Measurements from ENCODE around the gene PICK1. TPM values are rescaled to one million over a fixed set of nuclear protein-coding genes. Genes with fewer than 3 reads are reported as not detected.
"Not testable (repeated sequence)": the region's sequence is repeated elsewhere in the genome, so short reads cannot be mapped to it uniquely, and the experiment has no call there.

Gene PICK1
- polyA plus RNA-seq, 1 donor from 2014 or later, result 101 TPM

GRCh38 chr22:38036392-38037062 is 20.7 kb upstream of the PICK1 start:
- Histone ChIP-seq H3K9me3 (ENCODE audit: low read length) (no peaks in the 10 kb centered on the region), H3K27ac (ENCODE audit: low read length) (no peak overlapping the region), H3K36me3 (ENCODE audit: insufficient read depth, low read length) (no peaks in the 10 kb centered on the region), H2AFZ (ENCODE audit: low read depth, low read length) (no peak overlapping the region), H3F3A (ENCODE audit: insufficient read depth, low read length, poor library complexity, severe bottlenecking) (no peaks in the 10 kb centered on the region), H3K9ac (ENCODE audit: low read length) (no peak overlapping the region), H3K79me2 (replicated peaks; ENCODE audit: insufficient read depth, low read length) (no peaks in the 10 kb centered on the region), H4K20me1 (ENCODE audit: insufficient read depth) (no peaks in the 10 kb centered on the region), H3K4me2 (ENCODE audit: low read length) (no peak overlapping the region), H3K4me3 (ENCODE audit: low read length) (no peak overlapping the region), H3K27me3 (ENCODE audit: insufficient read depth, low read depth, low read length) (no peaks in the 10 kb centered on the region), H3K9me2 (ENCODE audit: insufficient read depth, low read length) (no peaks in the 10 kb centered on the region)
- TF ChIP-seq SMC3 (conservative IDR thresholded peaks at IDR 0.05; ENCODE audit: poor library complexity) (no peak), TAF1 (IDR thresholded peaks at IDR 0.05; ENCODE audit: low read depth) (no peak), CTCF (IDR thresholded peaks at IDR 0.05; ENCODE audit: poor library complexity, severe bottlenecking) (no peak), MXI1 (conservative IDR thresholded peaks at IDR 0.05; ENCODE audit: poor library complexity, severe bottlenecking) (no peak)
- TF ChIP-seq, protein P1, sequence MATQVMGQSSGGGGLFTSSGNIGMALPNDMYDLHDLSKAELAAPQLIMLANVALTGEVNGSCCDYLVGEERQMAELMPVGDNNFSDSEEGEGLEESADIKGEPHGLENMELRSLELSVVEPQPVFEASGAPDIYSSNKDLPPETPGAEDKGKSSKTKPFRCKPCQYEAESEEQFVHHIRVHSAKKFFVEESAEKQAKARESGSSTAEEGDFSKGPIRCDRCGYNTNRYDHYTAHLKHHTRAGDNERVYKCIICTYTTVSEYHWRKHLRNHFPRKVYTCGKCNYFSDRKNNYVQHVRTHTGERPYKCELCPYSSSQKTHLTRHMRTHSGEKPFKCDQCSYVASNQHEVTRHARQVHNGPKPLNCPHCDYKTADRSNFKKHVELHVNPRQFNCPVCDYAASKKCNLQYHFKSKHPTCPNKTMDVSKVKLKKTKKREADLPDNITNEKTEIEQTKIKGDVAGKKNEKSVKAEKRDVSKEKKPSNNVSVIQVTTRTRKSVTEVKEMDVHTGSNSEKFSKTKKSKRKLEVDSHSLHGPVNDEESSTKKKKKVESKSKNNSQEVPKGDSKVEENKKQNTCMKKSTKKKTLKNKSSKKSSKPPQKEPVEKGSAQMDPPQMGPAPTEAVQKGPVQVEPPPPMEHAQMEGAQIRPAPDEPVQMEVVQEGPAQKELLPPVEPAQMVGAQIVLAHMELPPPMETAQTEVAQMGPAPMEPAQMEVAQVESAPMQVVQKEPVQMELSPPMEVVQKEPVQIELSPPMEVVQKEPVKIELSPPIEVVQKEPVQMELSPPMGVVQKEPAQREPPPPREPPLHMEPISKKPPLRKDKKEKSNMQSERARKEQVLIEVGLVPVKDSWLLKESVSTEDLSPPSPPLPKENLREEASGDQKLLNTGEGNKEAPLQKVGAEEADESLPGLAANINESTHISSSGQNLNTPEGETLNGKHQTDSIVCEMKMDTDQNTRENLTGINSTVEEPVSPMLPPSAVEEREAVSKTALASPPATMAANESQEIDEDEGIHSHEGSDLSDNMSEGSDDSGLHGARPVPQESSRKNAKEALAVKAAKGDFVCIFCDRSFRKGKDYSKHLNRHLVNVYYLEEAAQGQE (IDR thresholded peaks at IDR 0.05; ENCODE audit: borderline replicate concordance), result no peak

DNA sequence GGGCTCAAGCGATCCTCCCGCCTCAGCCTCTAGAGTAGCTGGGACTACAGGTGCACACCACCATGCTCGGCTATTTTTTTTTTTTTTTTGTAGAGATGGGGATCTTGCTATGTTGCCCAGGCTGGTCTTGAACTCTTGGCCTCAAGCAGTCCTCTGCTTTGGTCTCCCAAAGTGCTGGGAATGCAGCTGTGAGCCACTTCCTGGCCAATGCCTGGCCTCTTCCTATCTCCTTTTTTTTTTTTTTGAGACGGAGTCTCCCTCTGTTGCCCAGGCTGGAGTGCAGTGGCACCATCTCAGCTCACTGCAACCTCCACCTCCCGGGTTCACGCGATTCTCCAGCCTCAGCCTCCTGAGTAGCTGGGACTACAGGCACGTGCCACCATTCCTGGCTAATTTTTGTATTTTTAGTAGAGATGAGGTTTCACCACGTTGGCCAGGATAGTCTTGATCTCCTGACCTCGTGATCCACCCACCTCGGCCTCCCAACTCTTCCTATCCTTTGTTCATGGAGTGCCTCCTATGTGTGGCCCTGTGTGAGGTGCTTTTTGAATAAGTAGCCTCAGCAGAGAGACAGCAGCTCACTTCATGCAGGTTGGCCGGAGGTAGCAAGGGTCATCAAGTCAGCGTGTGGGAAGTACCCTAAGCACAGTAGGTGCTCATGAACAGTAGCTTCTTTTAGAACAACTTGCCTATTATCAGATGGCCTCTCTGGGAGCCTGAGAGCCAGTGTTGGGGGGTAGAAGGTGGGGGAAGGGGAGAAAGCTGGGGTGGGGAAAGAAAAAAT is 19.6 kb upstream of the PICK1 start:
- not testable (repeated sequence) for H3K27me3 ChIP-seq (ENCODE audit: insufficient read depth, low read depth, low read length)

GRCh38 chr22:38038426-38038825 is 18.8 kb upstream of the PICK1 start:
- TF ChIP-seq MXI1 (conservative IDR thresholded peaks at IDR 0.05; ENCODE audit: poor library complexity, severe bottlenecking), result no peak
- TF ChIP-seq, protein P1 (IDR thresholded peaks at IDR 0.05; ENCODE audit: borderline replicate concordance), result no peak
- no peak for TF ChIP-seq RAD21 (conservative IDR thresholded peaks at IDR 0.05)
- Histone ChIP-seq H3K9me3 (ENCODE audit: low read length) (no peaks in the 10 kb centered on the region), H3K9ac (ENCODE audit: low read length) (no peak overlapping the region), H3K36me3 (ENCODE audit: insufficient read depth, low read length) (no peaks in the 10 kb centered on the region), H2AFZ (ENCODE audit: low read depth, low read length) (no peak overlapping the region), H3F3A (ENCODE audit: insufficient read depth, low read length, poor library complexity, severe bottlenecking) (no peaks in the 10 kb centered on the region), H3K27ac (ENCODE audit: low read length) (no peak overlapping the region), H4K20me1 (ENCODE audit: insufficient read depth) (no peaks in the 10 kb centered on the region), H3K79me2 (replicated peaks; ENCODE audit: insufficient read depth, low read length) (no peaks in the 10 kb centered on the region), H3K4me2 (ENCODE audit: low read length) (no peak overlapping the region), H3K27me3 (ENCODE audit: insufficient read depth, low read depth, low read length) (no peaks in the 10 kb centered on the region), H3K9me2 (ENCODE audit: insufficient read depth, low read length) (no peaks in the 10 kb centered on the region), H3K4me3 (ENCODE audit: low read length) (no peak overlapping the region)

More for the DNA sequence above, 19.6 kb upstream of the PICK1 start:
- not testable (repeated sequence) for H2AFZ ChIP-seq (ENCODE audit: low read depth, low read length); H3F3A ChIP-seq (ENCODE audit: insufficient read depth, low read length, poor library complexity, severe bottlenecking); H3K79me2 ChIP-seq (replicated peaks; ENCODE audit: insufficient read depth, low read length); H3K9me2 ChIP-seq (ENCODE audit: insufficient read depth, low read length); H3K36me3 ChIP-seq (ENCODE audit: insufficient read depth, low read length); H3K4me2 ChIP-seq (ENCODE audit: low read length); H4K20me1 ChIP-seq (ENCODE audit: insufficient read depth); H3K4me3 ChIP-seq (ENCODE audit: low read length); H3K27ac ChIP-seq (ENCODE audit: low read length); H3K9ac ChIP-seq (ENCODE audit: low read length); H3K9me3 ChIP-seq (ENCODE audit: low read length)
